ENCODE results near the gene PALS2. TPM values are rescaled to one million over a fixed set of nuclear protein-coding genes. Genes with fewer than 3 reads are reported as not detected.

Gene PALS2
- total RNA-seq, 4 donors from 2014 or later: 5.6 to 6.4 (median 6.0) TPM

DNA sequence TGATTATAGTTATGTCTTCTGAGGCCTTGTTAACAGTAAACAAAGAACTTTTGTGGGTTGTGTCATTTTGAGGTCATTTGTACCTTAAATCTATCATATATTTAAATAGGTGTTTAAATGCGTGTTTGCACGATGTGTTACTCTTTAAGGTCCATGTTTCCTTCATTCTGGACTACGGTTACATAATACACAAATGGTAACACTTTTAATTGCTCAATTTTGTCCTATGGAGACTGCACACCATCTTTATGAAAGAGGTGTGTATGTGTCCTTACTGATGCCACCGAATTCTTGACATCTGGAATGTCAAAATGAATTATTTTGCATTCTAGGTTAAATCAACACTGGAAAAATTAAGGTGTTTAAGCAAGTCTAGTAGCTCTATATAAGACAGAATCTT lies 1.7 kb downstream of the PALS2 start:
- Histone ChIP-seq H3K9me3 (no peaks in the 10 kb centered on the region), H3K36me3 (no peaks in the 10 kb centered on the region), H3K4me1 (peaks cover 17% of the 10 kb centered on the region), H3K27ac (no peak overlapping the region), H3K4me3 (peak overlapping the region; percentile 79), H3K27me3 (no peaks in the 10 kb centered on the region)
- TF ChIP-seq CTCF (IDR thresholded peaks at IDR 0.05) (no peak), POLR2A (IDR thresholded peaks at IDR 0.05) (no peak), EP300 (IDR thresholded peaks at IDR 0.05) (no peak), POLR2AphosphoS5 (IDR thresholded peaks at IDR 0.05) (no peak)
- DNase-seq (ENCODE audit: low spot score in 2 of 2): no peak
- WGBS: 91% methylated on average over 4 of the region's 4 CpGs

DNA sequence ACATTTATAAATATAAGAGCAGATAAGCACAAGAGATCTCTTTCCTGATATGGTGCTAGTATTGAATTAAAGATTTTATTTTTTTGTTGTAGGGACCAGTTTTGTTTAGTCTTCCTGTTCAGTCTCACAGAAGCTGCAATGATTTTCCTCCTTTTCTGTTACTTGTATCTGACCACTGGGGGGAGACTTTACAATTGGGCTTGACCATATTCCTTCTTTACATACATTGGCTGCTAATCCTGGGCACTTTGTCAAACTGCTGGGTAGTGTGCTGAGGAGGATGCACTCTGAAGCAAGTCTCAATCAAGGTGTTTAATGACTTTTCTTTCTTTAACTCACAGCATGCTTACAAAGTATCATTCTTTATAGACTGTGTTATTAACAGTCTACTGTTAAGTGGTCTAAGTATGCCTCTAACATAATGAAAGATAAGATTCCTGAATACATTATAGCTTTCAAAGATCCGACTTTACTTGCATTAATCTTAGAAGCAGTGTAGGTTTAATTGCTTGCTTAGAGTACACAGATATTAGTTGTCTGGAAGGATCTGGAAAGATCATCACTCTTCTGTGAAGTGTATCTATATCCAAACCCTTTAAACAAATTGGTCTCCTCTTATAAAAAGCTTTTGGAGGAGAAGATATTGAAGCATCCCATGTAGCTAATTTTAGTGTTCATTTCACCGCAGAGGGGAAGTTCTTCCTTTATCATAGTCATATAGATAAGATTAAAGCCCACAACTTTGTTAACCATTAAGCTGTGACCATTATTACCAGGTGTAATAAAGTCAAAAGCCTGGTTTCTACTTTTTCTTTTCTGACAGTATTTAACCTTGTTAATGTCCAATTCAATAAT lies 3.1 kb downstream of the PALS2 start:
- WGBS: 52% methylated on average over 2 of the region's 2 CpGs
- Histone ChIP-seq H3K4me1 (peaks cover 17% of the 10 kb centered on the region), H3K27me3 (no peaks in the 10 kb centered on the region), H3K27ac (no peak overlapping the region), H3K9me3 (no peaks in the 10 kb centered on the region), H3K4me3 (no peak overlapping the region), H3K36me3 (no peaks in the 10 kb centered on the region)
- DNase-seq (ENCODE audit: low spot score in 2 of 2): no peak
- TF ChIP-seq CTCF (IDR thresholded peaks at IDR 0.05) (peak in 1 of 2 donors; percentile 20), EP300 (IDR thresholded peaks at IDR 0.05) (no peak)

GRCh38 chr7:24578052-24578451 lies 4.8 kb downstream of the PALS2 start:
- WGBS: 93% methylated on average over 3 of the region's 3 CpGs
- peaks cover 8% of the 10 kb centered on the region for H3K4me1 ChIP-seq
- no peaks in the 10 kb centered on the region for H3K36me3 ChIP-seq
- no peak for DNase-seq (ENCODE audit: low spot score in 2 of 2)
- no peak overlapping the region for H3K27ac ChIP-seq
- H3K4me3 ChIP-seq: no peak overlapping the region
- TF ChIP-seq EP300 (IDR thresholded peaks at IDR 0.05) (no peak), POLR2AphosphoS5 (IDR thresholded peaks at IDR 0.05) (no peak), POLR2A (IDR thresholded peaks at IDR 0.05) (no peak), CTCF (IDR thresholded peaks at IDR 0.05) (no peak)
- H3K9me3 ChIP-seq: no peaks in the 10 kb centered on the region
- H3K27me3 ChIP-seq: no peaks in the 10 kb centered on the region

DNA sequence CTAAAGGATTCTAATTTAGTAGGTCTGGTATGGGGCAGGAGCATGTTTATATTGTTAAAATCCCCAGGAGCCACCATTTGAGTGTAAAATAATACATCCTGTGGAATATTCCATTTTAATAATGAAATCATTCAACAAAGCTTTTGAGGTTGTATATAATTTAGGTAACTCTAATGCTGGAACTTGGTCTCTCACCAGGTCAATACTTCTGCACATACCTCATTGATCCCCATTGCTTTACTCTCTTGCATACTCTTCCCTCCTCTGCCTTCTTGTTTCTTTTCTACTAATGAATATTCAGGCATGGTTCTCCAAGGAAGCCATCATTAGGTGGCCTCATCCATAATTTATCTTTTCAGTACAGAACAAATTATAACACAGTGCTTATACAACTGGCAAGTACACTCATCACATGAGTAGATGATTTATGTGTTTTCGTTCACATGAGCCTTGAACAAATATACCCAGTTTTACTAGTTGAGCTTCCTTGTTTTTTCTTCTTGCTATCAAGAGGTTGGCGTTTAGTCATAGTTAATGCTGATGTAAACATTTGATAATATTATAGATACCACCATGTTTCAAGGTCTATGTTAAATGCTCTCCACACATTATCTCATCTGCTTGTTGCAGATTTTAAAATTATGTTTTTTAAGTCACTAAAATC lies 7.2 kb downstream of the PALS2 start:
- H3K27me3 ChIP-seq: no peaks in the 10 kb centered on the region
- no peaks in the 10 kb centered on the region for H3K36me3 ChIP-seq
- 68% methylated on average over 2 of the region's 2 CpGs for WGBS
- TF ChIP-seq POLR2AphosphoS5 (IDR thresholded peaks at IDR 0.05): no peak
- no peak for TF ChIP-seq CTCF (IDR thresholded peaks at IDR 0.05)
- TF ChIP-seq POLR2A (IDR thresholded peaks at IDR 0.05): no peak
- TF ChIP-seq EP300 (IDR thresholded peaks at IDR 0.05): no peak
- H3K4me3 ChIP-seq: no peak overlapping the region
- no peak for DNase-seq (ENCODE audit: low spot score in 2 of 2)
- H3K4me1 ChIP-seq: no peaks in the 10 kb centered on the region
- H3K9me3 ChIP-seq: no peaks in the 10 kb centered on the region
- H3K27ac ChIP-seq: no peak overlapping the region

DNA sequence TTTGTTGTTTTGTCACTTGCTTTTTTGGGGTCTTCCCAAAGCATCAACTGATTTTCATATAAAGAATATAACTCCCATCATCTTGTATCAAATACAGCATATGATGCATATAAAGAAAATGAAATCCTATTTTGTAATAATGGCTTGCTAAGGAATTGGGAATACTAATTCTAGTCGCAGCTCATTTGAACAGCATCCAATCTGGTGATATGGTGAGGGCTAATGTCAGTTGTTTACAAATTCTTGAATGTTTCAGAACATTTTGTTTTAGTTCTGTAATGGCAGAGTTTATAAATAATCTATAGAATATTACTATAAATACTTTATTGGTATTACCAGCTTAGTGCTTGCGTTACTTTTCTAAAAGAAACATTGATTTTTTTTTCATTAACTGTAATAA lies 8.9 kb downstream of the PALS2 start:
- H3K4me3 ChIP-seq: no peak overlapping the region
- H3K27ac ChIP-seq: no peak overlapping the region
- no peak for DNase-seq (ENCODE audit: low spot score in 2 of 2)
- no peak for TF ChIP-seq POLR2AphosphoS5 (IDR thresholded peaks at IDR 0.05)
- TF ChIP-seq EP300 (IDR thresholded peaks at IDR 0.05): no peak
- TF ChIP-seq CTCF (IDR thresholded peaks at IDR 0.05): no peak
- no peak for TF ChIP-seq POLR2A (IDR thresholded peaks at IDR 0.05)
- no peaks in the 10 kb centered on the region for H3K9me3 ChIP-seq
- no peaks in the 10 kb centered on the region for H3K27me3 ChIP-seq
- no peaks in the 10 kb centered on the region for H3K4me1 ChIP-seq
- H3K36me3 ChIP-seq: no peaks in the 10 kb centered on the region
- whole genome bisulfite sequencing: 91% methylated on average over 2 of the region's 2 CpGs

All from suprapubic skin (tissue), 4 donors.